Progenitor cell of endocrine pancreas (in vitro differentiated cells): ENCODE data around the gene EIF3L. TPM values are rescaled to one million over a fixed set of nuclear protein-coding genes. Genes with fewer than 3 reads are reported as not detected.

Experiments used
- DNase-seq: peaks from one replicate; pipeline ENCODE4 v3.0.0; 2021; ENCODE audit warnings: low spot score; ENCODE audit not compliant: unreplicated experiment
- H3K27ac Mint-ChIP-seq: 2 replicates; pipeline ENCODE4 v1.8.0; 2021; ENCODE audit warnings: mild to moderate bottlenecking, moderate library complexity, mixed read lengths
- H3K27me3 Mint-ChIP-seq: 2 replicates; pipeline ENCODE4 v1.8.0; 2021; ENCODE audit warnings: mixed read lengths
- H3K36me3 Mint-ChIP-seq: 2 replicates; pipeline ENCODE4 v1.8.0; 2022; ENCODE audit warnings: mixed read lengths; ENCODE audit not compliant: insufficient read depth
- H3K4me1 Mint-ChIP-seq: 2 replicates; pipeline ENCODE4 v1.8.0; 2021; ENCODE audit warnings: low read depth, mixed read lengths
- H3K4me3 Mint-ChIP-seq: 2 replicates; pipeline ENCODE4 v1.8.0; 2021; ENCODE audit warnings: low read depth, mild to moderate bottlenecking, moderate library complexity, mixed read lengths
- H3K9me3 Mint-ChIP-seq: 2 replicates; pipeline ENCODE4 v1.8.0; 2021; ENCODE audit warnings: low read depth, mixed read lengths
- total RNA-seq: library from RNA; stranded (reverse); gene quantifications from 2 replicates; pipeline ENCODE4 v1.2.1, GENCODE V29; 2021
- TF ChIP-seq, protein P1 (sequence below): fragments of 200-600 bp; sonication (generic); IDR thresholded peaks from one replicate; pipeline ENCODE4 v1.5.0; 2021; ENCODE audit warnings: antibody characterized with exemption, mild to moderate bottlenecking; ENCODE audit not compliant: unreplicated experiment

EIF3L gene
- total RNA-seq, 1 donor from 2014 or later = 725 TPM

DNA sequence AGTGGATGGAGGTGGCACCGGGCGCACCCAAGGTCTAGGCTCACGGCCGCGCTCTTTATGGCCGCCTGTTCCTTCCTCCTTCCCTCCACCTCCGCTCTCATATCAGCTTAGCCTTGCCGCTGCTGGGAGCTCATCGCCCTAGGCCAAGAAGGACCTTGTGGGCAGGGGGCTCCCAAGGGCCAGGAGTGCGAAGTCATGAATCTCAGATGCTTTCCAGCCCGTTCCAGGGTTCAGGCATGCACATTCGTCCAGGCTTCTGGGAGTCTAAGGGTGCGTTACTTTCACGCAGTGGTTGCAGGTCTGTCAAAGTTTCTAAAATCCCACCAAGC is 30.1 kb upstream of the EIF3L start:
- no peak for DNase-seq
- Mint-ChIP-seq H3K27me3 (peaks cover 40% of the 10 kb centered on the region), H3K4me1 (peaks cover 11% of the 10 kb centered on the region), H3K4me3 (peak overlapping the region; percentile 29), H3K27ac (no peak overlapping the region), H3K36me3 (peaks cover 3% of the 10 kb centered on the region), H3K9me3 (no peaks in the 10 kb centered on the region)
- TF ChIP-seq, protein P1, sequence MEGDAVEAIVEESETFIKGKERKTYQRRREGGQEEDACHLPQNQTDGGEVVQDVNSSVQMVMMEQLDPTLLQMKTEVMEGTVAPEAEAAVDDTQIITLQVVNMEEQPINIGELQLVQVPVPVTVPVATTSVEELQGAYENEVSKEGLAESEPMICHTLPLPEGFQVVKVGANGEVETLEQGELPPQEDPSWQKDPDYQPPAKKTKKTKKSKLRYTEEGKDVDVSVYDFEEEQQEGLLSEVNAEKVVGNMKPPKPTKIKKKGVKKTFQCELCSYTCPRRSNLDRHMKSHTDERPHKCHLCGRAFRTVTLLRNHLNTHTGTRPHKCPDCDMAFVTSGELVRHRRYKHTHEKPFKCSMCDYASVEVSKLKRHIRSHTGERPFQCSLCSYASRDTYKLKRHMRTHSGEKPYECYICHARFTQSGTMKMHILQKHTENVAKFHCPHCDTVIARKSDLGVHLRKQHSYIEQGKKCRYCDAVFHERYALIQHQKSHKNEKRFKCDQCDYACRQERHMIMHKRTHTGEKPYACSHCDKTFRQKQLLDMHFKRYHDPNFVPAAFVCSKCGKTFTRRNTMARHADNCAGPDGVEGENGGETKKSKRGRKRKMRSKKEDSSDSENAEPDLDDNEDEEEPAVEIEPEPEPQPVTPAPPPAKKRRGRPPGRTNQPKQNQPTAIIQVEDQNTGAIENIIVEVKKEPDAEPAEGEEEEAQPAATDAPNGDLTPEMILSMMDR = no peak

DNA sequence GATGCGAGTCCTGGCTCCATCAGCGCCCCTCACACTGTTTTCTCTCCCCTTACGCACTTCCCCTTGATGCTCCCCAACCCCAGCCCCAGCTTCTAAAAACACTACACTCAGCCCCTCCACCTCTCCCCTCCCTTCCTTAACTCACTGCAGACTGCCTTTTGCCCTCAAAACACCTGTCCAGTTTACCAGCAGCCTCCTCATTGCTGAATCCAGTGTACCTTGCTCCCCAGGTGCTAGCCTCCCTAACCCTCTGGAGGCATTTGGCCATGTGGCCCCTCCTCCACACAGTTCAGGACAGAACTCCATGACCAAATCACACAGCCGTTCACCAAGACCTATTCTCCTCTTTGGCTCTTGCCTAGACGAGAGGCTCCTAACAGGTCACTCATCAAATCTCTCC is 28.9 kb upstream of the EIF3L start:
- peak overlapping the region; percentile 49 for H3K27ac Mint-ChIP-seq
- TF ChIP-seq, protein P1 = no peak
- peaks cover 45% of the 10 kb centered on the region for H3K27me3 Mint-ChIP-seq
- H3K36me3 Mint-ChIP-seq = peaks cover 3% of the 10 kb centered on the region
- DNase-seq = no peak
- peaks cover 11% of the 10 kb centered on the region for H3K4me1 Mint-ChIP-seq
- no peak overlapping the region for H3K4me3 Mint-ChIP-seq
- no peaks in the 10 kb centered on the region for H3K9me3 Mint-ChIP-seq

DNA sequence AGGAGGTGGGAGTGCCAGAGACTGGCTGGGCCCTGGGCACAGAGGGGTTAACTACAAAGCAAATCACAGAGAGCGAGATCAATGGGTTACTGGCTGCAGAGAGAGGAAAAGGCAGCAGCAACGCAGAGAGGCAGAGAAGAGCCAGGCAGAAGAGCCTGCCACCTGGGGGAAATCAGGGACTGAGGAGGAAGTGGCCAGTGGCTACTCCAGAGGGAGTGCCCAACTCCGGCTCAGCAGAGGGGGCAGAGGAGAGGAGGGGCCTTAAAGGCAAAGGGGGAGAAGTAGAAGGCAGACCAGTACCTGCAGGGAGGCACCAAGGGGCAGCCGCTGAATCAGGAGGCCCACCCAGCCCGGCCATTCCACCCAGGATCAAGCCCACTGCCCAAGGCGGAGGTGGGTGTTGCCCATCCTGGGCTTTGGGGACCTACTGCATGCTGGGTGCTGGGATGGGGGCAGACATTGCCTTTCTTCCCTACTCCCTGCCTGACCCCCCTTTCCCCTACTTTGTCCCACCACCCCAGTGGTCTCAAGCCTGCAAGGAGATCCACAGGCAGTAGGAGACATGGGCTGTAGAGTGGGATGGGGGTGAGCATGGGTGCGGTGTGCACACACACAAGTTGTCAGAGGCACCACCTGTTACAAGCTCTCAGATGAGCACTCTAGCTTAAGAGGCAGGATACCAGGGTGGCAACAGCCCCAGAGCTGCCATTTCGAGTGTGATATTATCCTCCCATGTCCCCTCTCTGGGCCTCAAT is 27.0 kb upstream of the EIF3L start:
- DNase-seq = no peak
- TF ChIP-seq, protein P1 = no peak
- Mint-ChIP-seq H3K9me3 (no peaks in the 10 kb centered on the region), H3K4me1 (peaks cover 11% of the 10 kb centered on the region), H3K27me3 (peaks cover 50% of the 10 kb centered on the region), H3K27ac (no peak overlapping the region), H3K36me3 (peaks cover 2% of the 10 kb centered on the region), H3K4me3 (peak overlapping the region; percentile 23)

DNA sequence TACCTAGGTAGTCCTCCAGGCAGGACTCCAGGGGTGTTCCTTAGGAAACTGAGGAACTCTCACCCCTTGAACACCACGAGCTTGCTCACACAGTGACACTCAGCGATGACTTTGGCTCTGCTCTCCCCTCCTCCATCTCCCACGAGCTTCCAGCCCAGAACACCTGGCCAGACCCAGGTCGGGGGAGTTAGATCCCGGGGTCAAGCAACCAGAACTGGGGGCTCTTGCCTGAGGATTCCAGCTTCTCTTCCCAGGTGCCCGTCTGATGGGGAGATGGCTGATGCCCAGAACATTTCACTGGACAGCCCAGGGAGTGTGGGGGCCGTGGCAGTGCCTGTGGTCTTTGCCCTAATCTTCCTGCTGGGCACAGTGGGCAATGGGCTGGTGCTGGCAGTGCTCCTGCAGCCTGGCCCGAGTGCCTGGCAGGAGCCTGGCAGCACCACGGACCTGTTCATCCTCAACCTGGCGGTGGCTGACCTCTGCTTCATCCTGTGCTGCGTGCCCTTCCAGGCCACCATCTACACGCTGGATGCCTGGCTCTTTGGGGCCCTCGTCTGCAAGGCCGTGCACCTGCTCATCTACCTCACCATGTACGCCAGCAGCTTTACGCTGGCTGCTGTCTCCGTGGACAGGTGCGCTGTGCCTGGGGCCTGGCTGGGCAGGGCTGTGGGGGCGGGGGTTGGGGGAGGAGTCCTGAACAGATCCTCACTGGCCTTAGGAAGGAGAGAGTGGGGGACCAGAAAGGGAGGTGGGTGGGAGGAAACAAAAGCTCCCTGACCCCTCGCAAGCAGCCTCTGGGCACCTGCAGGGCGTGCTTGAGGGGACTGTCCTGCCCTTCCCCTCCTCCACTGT is 25.9 kb upstream of the EIF3L start, which contains the start of gene GALR3:
Gene GALR3 (plus strand): TSS at position 249 of the 852 bp plus-strand sequence. CDS start 25 bp downstream, at position 274.
- Mint-ChIP-seq H3K4me1 (peaks cover 7% of the 10 kb centered on the region), H3K36me3 (peaks cover 3% of the 10 kb centered on the region), H3K27ac (no peak within 1 kb of the TSS), H3K9me3 (no peaks in the 10 kb centered on the region), H3K27me3 (peaks cover 50% of the 10 kb centered on the region), H3K4me3 (no peak within 1 kb of the TSS)
- TF ChIP-seq, protein P1 = no peak
- no peak for DNase-seq
